Muscle layer of duodenum (tissue), 2 donors: ENCODE results near the gene IL1RL2.

Experiments
- H3K27ac ChIP-seq: one replicate; pipeline ENCODE4 v1.7.0; 2013; ENCODE audit warnings: mild to moderate bottlenecking, low read length
- H3K27me3 ChIP-seq: one replicate; pipeline ENCODE4 v1.7.0; 2013; ENCODE audit warnings: low read depth, mild to moderate bottlenecking, control low read depth, low read length
- H3K36me3 ChIP-seq, 2 donors: one replicate each; pipeline ENCODE4 v1.7.0; 2013; ENCODE audit warnings: low read length in 2 of 2, control low read depth in 1 of 2, mild to moderate bottlenecking in 1 of 2; ENCODE audit not compliant: insufficient read depth in 2 of 2, control insufficient read depth in 1 of 2
- H3K4me1 ChIP-seq, 2 donors: one replicate each; pipeline ENCODE4 v1.7.0; 2013; ENCODE audit warnings: low read length in 2 of 2, mild to moderate bottlenecking in 2 of 2, control low read depth in 1 of 2, moderate library complexity in 1 of 2; ENCODE audit not compliant: insufficient read depth in 2 of 2, control insufficient read depth in 1 of 2
- H3K4me3 ChIP-seq, 2 donors: one replicate each; pipeline ENCODE4 v1.7.0; 2013; ENCODE audit warnings: low read length in 2 of 2, low read depth in 1 of 2, mild to moderate bottlenecking in 1 of 2
- H3K9me3 ChIP-seq, 2 donors: one replicate each; pipeline ENCODE4 v1.7.0; 2013; ENCODE audit warnings: low read length in 2 of 2, control low read depth in 1 of 2, mild to moderate bottlenecking in 1 of 2; ENCODE audit not compliant: control insufficient read depth in 1 of 2
- donor health status: healthy.

IL1RL2 gene

GRCh38 chr2:102181919-102182635 lies 4.7 kb upstream of the IL1RL2 start:
- no peak overlapping the region for H3K4me3 ChIP-seq
- peaks cover 5 to 9% of the 10 kb centered on the region in 2 donors for H3K36me3 ChIP-seq
- no peaks in the 10 kb centered on the region for H3K27me3 ChIP-seq
- no peaks in the 10 kb centered on the region for H3K4me1 ChIP-seq
- H3K9me3 ChIP-seq = no peaks in the 10 kb centered on the region
- H3K27ac ChIP-seq = no peak overlapping the region

DNA sequence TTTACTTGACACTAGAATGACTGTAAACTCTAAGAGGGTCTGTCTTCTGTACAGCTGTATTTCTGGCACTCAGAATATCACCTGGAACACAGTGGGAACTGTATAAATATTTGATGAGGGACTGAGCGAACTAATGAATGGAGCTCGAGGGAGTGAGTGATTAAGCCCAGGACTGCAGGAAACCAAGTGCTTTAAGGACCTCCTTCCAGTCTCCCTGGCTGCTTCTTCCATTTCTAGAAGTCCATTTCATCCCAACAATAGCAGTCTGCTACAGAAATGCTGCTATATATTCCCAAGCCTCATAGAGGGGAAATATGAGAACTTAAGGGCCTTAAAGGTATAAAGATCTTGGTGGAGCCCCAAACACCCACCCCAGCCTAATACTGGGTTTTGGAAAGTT lies 2.8 kb upstream of the IL1RL2 start:
- Histone ChIP-seq H3K4me3 (no peak overlapping the region), H3K4me1 (no peaks in the 10 kb centered on the region), H3K27me3 (no peaks in the 10 kb centered on the region), H3K9me3 (no peaks in the 10 kb centered on the region), H3K36me3 (no peaks in the 10 kb centered on the region), H3K27ac (no peak overlapping the region)

DNA sequence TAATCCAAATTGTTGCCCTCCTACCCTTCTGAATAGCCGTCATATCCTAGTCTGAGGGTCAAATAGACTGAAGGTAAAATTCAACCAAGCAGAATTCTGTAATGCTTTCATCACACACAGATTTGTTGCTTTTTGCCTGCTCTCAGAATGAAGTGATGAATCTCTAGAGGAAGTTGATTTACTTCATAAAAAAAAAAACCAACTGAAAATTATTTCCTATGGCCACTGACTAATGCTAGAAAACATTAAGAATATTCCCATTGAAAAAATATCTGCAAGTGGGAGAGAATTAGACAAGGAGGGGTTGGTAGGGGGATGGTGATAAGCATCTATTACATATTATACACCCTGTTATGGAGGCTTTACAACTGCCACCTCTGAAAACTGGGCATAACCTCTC lies 2.3 kb upstream of the IL1RL2 start:
- H3K4me3 ChIP-seq = no peak overlapping the region
- no peak overlapping the region for H3K27ac ChIP-seq
- H3K27me3 ChIP-seq = no peaks in the 10 kb centered on the region
- no peaks in the 10 kb centered on the region for H3K36me3 ChIP-seq
- H3K4me1 ChIP-seq = no peaks in the 10 kb centered on the region
- H3K9me3 ChIP-seq = no peaks in the 10 kb centered on the region

GRCh38 chr2:102185347-102185746 lies 1.5 kb upstream of the IL1RL2 start:
- Histone ChIP-seq H3K27ac (no peak overlapping the region), H3K4me1 (no peaks in the 10 kb centered on the region), H3K36me3 (no peaks in the 10 kb centered on the region), H3K4me3 (no peak overlapping the region), H3K27me3 (no peaks in the 10 kb centered on the region), H3K9me3 (no peaks in the 10 kb centered on the region)

- peak overlapping the region; percentile 63 to 64 for H3K4me3 ChIP-seq
- no peak overlapping the region for H3K27ac ChIP-seq
- H3K27me3 ChIP-seq = no peaks in the 10 kb centered on the region
- no peaks in the 10 kb centered on the region for H3K9me3 ChIP-seq
- H3K4me1 ChIP-seq = no peaks in the 10 kb centered on the region
- no peaks in the 10 kb centered on the region for H3K36me3 ChIP-seq
Observed at GRCh38 chr2:102187496-102188150, 800 bp downstream of the IL1RL2 start.

DNA sequence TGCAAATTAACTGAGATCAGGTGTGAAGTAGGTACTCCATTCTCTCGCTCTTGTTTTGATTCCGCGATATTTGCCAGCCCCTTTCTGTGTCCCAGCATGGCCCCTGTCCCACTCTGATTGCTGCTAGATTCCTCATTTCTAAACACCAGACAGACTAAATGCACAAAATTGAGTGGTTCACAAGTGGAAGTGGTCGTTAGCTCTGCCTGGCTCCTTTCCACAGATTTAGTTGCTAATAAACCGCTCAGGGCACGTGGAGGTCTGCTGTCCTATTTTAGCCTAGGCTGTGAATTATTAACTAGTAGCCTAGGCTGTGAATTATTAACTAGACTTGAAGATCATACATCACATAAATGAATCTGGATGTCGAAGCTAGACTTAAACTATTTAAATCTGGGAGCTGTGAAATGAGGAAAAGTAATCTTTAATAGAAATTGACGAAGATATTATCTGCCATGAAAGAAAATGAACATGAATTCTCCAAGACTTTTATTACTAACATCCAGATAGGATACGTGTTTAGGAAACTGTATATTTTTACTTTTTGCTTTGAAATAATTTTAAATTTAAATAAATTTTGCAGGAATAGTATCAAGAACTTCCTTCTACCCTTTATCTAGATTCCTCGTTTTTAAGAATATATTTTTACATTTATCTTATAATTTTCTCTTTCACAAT lies 3.7 kb downstream of the IL1RL2 start:
- H3K9me3 ChIP-seq = no peaks in the 10 kb centered on the region
- H3K27ac ChIP-seq = no peak overlapping the region
- no peaks in the 10 kb centered on the region for H3K4me1 ChIP-seq
- no peaks in the 10 kb centered on the region for H3K36me3 ChIP-seq
- no peaks in the 10 kb centered on the region for H3K27me3 ChIP-seq
- no peak overlapping the region for H3K4me3 ChIP-seq

GRCh38 chr2:102191501-102191900 lies 4.7 kb downstream of the IL1RL2 start:
- Histone ChIP-seq H3K9me3 (no peaks in the 10 kb centered on the region), H3K4me3 (no peak overlapping the region), H3K4me1 (no peaks in the 10 kb centered on the region), H3K36me3 (no peaks in the 10 kb centered on the region), H3K27me3 (no peaks in the 10 kb centered on the region), H3K27ac (no peak overlapping the region)

DNA sequence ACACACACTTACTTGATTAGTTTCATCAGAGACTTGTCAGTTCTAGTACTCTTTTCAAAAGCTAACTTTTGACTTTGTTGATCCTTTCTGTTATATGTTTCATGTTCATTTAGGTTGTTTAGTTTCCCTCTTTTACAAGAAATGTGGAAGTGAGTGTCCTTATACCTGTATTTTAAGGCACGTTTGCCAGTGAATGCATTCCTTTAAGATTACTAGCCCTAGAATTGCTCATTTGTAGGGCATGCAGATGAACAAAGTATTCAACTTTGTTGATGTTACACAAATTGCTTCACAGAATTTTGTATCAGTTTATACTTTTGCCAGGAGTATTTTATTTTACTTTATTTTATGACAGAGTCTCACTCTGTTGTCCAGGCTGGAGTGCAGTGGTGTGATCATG lies 6.3 kb downstream of the IL1RL2 start:
- Histone ChIP-seq H3K36me3 (no peaks in the 10 kb centered on the region), H3K27me3 (no peaks in the 10 kb centered on the region), H3K27ac (no peak overlapping the region), H3K9me3 (no peaks in the 10 kb centered on the region), H3K4me1 (no peaks in the 10 kb centered on the region), H3K4me3 (no peak overlapping the region)

- Histone ChIP-seq H3K9me3 (no peaks in the 10 kb centered on the region), H3K36me3 (no peaks in the 10 kb centered on the region), H3K27me3 (no peaks in the 10 kb centered on the region), H3K4me1 (no peaks in the 10 kb centered on the region), H3K27ac (no peak overlapping the region), H3K4me3 (no peak overlapping the region)
Observed at GRCh38 chr2:102194609-102195268, 7.9 kb downstream of the IL1RL2 start.

- Histone ChIP-seq H3K36me3 (no peaks in the 10 kb centered on the region), H3K4me3 (no peak overlapping the region), H3K4me1 (no peaks in the 10 kb centered on the region), H3K9me3 (no peaks in the 10 kb centered on the region), H3K27ac (no peak overlapping the region), H3K27me3 (no peaks in the 10 kb centered on the region)
Observed at GRCh38 chr2:102197389-102198137, 10.7 kb downstream of the IL1RL2 start.

DNA sequence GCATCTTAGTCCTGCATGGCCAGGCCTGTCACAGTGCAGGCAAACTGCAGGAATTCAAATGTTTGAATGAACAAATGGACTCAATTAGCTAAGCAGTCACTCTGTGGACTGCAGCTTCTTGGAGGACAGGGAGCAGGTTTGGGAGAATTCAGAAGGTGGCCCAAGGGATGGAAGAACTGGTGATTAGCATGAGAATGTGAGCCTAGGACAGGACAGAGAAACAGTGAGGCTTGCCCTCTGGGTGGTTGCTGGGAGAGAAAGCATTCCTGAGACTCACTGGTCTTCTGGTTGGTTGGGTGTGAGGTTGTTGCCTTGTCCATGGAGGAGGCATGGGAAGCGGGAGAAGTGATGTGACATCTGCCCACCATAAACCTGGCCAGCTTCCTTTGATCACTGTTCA lies 13.7 kb downstream of the IL1RL2 start:
- no peaks in the 10 kb centered on the region for H3K4me1 ChIP-seq

More for the DNA sequence above, 13.7 kb downstream of the IL1RL2 start:
- H3K4me3 ChIP-seq = no peak overlapping the region
- H3K27ac ChIP-seq = no peak overlapping the region
- no peaks in the 10 kb centered on the region for H3K27me3 ChIP-seq
- H3K9me3 ChIP-seq = peaks cover 0 to 2% of the 10 kb centered on the region in 2 donors
- H3K36me3 ChIP-seq = no peaks in the 10 kb centered on the region
